ENCODE data around the gene NOMO2.
"Not testable (repeated sequence)": the region's sequence is repeated elsewhere in the genome, so short reads cannot be mapped to it uniquely, and the experiment has no call there.

DNA sequence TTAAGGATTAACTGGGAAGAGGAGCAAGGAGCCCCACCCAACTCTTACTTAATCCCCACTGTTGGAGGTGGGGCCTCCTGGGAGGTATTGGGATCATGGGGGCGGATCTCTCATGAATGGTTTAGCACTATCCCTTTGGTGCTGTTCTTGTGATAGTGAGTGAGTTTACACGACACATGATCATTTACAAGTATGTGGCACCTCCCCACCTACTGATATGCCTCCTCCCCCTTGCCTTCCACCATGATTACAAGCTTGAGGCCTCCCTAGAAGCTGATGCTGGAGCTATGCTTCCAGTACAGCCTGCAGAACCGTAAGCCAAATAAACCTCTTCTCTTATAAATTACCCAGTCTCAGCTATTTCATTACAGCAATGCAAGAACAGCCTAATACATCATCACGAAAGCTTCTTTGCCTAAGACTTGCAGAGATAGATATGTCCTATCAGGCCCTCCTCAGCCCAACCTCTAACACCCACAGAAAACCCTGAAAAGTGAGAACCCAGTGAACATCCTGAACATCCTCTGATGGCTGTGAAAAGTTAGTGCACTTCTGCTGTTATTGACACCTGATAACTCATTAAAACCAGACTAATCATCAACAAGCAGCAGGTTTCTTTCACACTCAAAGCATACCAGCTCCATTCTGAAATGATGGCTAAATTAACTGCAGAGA, 41.8 kb upstream of the NOMO2 start:
- TF ChIP-seq POLR2A (IDR thresholded peaks at IDR 0.05), result not testable (repeated sequence)
- TF ChIP-seq, protein P1, sequence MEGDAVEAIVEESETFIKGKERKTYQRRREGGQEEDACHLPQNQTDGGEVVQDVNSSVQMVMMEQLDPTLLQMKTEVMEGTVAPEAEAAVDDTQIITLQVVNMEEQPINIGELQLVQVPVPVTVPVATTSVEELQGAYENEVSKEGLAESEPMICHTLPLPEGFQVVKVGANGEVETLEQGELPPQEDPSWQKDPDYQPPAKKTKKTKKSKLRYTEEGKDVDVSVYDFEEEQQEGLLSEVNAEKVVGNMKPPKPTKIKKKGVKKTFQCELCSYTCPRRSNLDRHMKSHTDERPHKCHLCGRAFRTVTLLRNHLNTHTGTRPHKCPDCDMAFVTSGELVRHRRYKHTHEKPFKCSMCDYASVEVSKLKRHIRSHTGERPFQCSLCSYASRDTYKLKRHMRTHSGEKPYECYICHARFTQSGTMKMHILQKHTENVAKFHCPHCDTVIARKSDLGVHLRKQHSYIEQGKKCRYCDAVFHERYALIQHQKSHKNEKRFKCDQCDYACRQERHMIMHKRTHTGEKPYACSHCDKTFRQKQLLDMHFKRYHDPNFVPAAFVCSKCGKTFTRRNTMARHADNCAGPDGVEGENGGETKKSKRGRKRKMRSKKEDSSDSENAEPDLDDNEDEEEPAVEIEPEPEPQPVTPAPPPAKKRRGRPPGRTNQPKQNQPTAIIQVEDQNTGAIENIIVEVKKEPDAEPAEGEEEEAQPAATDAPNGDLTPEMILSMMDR (IDR thresholded peaks at IDR 0.05), result not testable (repeated sequence)
